ENCODE results near the gene C12orf43. TPM values are rescaled to one million over a fixed set of nuclear protein-coding genes. Genes with fewer than 3 reads are reported as not detected.

Gene C12orf43
- total RNA-seq (2022; extraction: Qiagen RNA extraction): 21.0 to 25.7 TPM (median 23.2 TPM) in 5 replicates

GRCh38 chr12:121015825-121016766 lies at the start of gene C12orf43:
Gene C12orf43, minus strand, starts transcription at chr12:121016487. Its CDS starts 13 bp downstream, at chr12:121016474.

GRCh38 chr12:121038861-121039668 lies 22.8 kb upstream of the C12orf43 start, which contains the start of gene OASL:
Gene OASL, minus strand, starts transcription at chr12:121039246. Its CDS starts 275 bp downstream, at chr12:121038971.

GRCh38 chr12:120978296-120979219 lies 37.7 kb downstream of the C12orf43 start, which contains the start of gene HNF1A:
Gene HNF1A, plus strand, starts transcription at chr12:120978543. Its CDS starts 226 bp downstream, at chr12:120978769.

Other genes starting within 250 kb of the C12orf43 start
- 45.2 to 55.1 TPM (median 53.5 TPM) in 5 replicates for gene SPPL3, start 112.1 kb downstream of the C12orf43 start, total RNA-seq (2022; extraction: Qiagen RNA extraction)
- gene HNF1A, start 37.9 kb downstream of the C12orf43 start, total RNA-seq (2022; extraction: Qiagen RNA extraction): 3.6 to 4.9 TPM (median 4.6 TPM) in 5 replicates
- gene OASL, start 22.8 kb upstream of the C12orf43 start, total RNA-seq (2022; extraction: Qiagen RNA extraction): 1.8 to 3.6 TPM (median 2.5 TPM) in 5 replicates
- not detected in 5 replicates for gene P2RX7, start 116.4 kb upstream of the C12orf43 start, total RNA-seq (2022; extraction: Qiagen RNA extraction)
- 15.7 to 22.5 TPM (median 18.9 TPM) in 5 replicates for gene P2RX4, start 193.6 kb upstream of the C12orf43 start, total RNA-seq (2022; extraction: Qiagen RNA extraction)

Data from A549 treated with AZD2906 at 1 μM for 4 hours (cell line).